H1 (cell line): ENCODE measurements around the gene NAGA. TPM values are rescaled to one million over a fixed set of nuclear protein-coding genes. Genes with fewer than 3 reads are reported as not detected.

Source experiments
- BRCA1 ChIP-seq: IDR thresholded peaks from 2 replicates; pipeline ENCODE4 v1.6.1; 2012; ENCODE audit warnings: low read depth, low read length, improper control_type of control experiment
- MAX ChIP-seq: IDR thresholded peaks from 2 replicates; pipeline ENCODE4 v1.6.1; 2012; ENCODE audit warnings: inconsistent platforms
- POU5F1 ChIP-seq: IDR thresholded peaks from 2 replicates; pipeline ENCODE4 v1.6.1; 2011; ENCODE audit warnings: low read depth, mild to moderate bottlenecking, low read length, moderate library complexity
- RAD21 ChIP-seq, 2 experiments: IDR thresholded peaks in 1 of 2; conservative IDR thresholded peaks in 1 of 2; 2 replicates each; pipeline ENCODE4 v1.6.1; 2011; ENCODE audit warnings: low read depth in 2 of 2, low read length in 2 of 2, improper control_type of control experiment in 1 of 2, inconsistent platforms in 1 of 2, mild to moderate bottlenecking in 1 of 2, moderate library complexity in 1 of 2
- polyA plus RNA-seq, 7 experiments: library from polyadenylated mRNA; depleted of rRNA in 3 of 7; stranded (reverse) in 5 of 7; unstranded in 2 of 7; fragments of >200 nt in 5 of 7; fragments of 200-250 nt in 2 of 7; gene quantifications; 1 replicate in 5 of 7; 2 replicates in 1 of 7; 4 replicates in 1 of 7; pipeline versions ENCODE4 v1.2.1 to v1.2.3, GENCODE V29; 2011 to 2013; ENCODE audit warnings: missing spikeins in 2 of 7, mixed read lengths in 2 of 7
- total RNA-seq: library from RNA; stranded (reverse); fragmentation: NEBNext Ultra II Directional; extraction: Animal tissue kit (Norgen Biotek cat#: 25700); gene quantifications from 2 replicates; pipeline ENCODE4 v1.2.1, GENCODE V29; 2021

NAGA gene
- total and polyA plus RNA-seq, 2 of the 8 experiments (the other 6 are each of a cell fraction or from before 2014, with no cell fraction given): 14.8 to 30.7 TPM

GRCh38 chr22:42090596-42091454 is 20.2 kb upstream of the NAGA start, which contains the start of gene NDUFA6 (continued):
- TF ChIP-seq RAD21 (IDR thresholded peaks at IDR 0.05 in 1 of 2, conservative IDR thresholded peaks at IDR 0.05 in 1 of 2; ENCODE audit: low read depth in 2 of 2, low read length in 2 of 2): peak; percentile 69 to 76
- no peak for TF ChIP-seq POU5F1
- TF ChIP-seq BRCA1: no peak; the same call in 1 of the 2 replicates
- peak; percentile 79 for TF ChIP-seq MAX
